Inferior parietal cortex (tissue), 1 donor: ENCODE results near the gene PIK3CD.
"Not testable (repeated sequence)": the region's sequence is repeated elsewhere in the genome, so short reads cannot be mapped to it uniquely, and the experiment has no call there.

Experiments
- DNase-seq: peaks from one replicate; pipeline ENCODE4 v3.0.0-alpha.2; 2016; ENCODE audit errors: extremely low spot score

Gene PIK3CD

DNA sequence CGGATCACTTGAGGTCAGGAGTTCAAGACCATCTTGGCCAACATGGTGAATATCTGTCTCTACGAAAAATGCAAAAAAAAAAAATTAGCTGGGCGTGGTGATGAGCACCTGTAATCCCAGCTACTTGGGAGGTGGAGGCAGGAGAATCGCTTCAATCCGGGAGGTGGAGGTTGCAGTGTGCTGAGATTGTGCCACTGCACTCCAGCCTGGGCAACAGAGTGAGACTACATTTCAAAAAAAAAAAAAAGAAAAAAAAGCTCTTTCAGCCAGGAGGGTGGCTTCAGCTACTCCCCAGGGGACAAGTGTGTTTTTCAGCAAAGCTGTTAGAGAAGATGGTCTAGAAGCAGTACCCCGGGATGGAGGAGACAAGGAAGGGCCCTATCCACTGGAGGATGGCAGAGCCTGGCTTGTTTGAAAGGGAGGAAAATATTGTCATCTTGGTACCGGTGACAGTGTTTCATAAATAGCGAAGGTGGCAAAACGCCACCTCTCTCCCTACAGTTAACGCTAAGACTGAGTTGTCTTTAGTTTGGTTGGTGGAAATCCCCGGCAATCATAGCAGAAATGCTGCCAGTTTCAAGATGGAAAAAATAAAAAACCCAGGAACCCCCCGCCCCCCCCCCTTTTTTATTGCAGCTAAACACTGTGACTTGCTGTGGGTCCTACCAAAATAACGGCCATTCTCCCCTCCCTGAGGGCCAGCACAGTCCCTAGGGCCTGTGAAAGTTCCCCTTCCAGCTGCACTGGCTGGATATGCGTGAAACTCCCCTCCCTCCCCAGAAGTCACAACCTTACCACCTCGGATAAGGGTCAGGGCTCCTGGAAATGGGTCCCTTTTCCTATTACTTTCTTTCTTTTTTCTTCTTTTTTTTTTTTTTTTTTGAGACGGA is 3.5 kb downstream of the PIK3CD start:
- DNase-seq = no peak

GRCh38 chr1:9655836-9656235 is 4.3 kb downstream of the PIK3CD start:
- DNase-seq = no peak

DNA sequence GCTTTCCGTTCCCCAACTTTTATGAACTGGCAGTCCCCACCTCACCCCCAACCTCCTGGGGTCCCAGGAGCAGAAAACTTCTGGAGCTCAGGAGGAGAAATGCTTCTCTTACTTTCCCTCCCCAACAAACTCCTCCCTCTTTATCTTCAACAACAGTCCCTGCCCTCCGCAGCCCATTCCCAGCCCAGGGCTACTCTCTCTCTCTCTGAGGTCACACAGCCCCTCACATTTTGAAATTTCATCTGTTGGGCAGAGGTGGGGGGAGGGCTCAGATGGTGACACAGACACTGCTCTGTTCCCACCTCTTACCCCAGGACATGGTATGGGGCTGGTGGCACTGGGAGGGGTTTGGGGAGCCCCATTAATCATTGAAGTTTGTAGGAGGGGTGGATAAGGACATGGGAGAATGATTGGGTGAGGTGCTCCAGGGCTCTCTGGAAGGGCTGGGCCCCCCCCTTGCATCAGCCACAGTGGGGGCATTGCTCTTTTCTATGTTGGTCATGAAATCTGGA is 6.0 kb downstream of the PIK3CD start:
- DNase-seq = no peak

- no peak for DNase-seq
These were observed 6.7 kb downstream of the PIK3CD start for GRCh38 chr1:9658199-9658598.

- no peak for DNase-seq
These were observed 7.8 kb downstream of the PIK3CD start for GRCh38 chr1:9659328-9659727.

DNA sequence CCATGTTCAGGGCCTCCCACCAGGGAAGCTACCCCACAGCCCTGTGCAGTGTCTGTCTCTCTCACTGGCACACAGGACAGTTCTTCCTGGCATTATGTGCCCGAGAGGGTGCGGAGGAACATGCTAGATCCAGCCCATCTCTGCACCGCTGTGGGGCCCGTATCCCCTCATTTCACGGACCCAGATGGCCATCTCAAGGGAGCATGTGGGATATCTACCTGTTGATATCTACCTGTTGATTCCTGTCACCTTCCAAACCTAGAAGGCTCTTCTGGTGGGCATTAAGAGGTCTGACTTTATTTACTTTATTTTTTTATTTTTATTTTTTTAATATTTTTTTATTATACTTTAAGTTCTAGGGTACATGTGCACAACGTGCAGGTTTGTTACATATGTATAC is 11.7 kb downstream of the PIK3CD start:
- DNase-seq = no peak

DNA sequence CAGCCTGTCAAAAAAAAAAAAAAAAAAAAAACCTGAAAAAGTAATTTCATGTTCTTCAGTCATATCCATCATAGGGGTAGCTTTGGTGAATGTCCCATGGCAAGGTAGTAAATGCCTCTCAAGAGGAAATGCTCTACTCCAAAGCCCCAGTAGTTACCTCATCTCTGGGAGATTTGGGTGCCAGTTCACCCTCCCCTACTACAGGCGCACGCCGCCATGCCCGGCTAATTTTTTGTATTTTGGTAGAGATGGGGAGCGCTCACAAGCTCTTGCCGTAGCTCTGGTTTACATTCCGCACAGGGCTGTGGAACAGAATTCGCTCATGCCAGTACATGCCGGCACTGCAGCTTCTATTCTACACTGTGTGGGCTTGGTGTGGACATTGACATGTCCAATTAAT is 13.7 kb downstream of the PIK3CD start:
- DNase-seq = no peak

DNA sequence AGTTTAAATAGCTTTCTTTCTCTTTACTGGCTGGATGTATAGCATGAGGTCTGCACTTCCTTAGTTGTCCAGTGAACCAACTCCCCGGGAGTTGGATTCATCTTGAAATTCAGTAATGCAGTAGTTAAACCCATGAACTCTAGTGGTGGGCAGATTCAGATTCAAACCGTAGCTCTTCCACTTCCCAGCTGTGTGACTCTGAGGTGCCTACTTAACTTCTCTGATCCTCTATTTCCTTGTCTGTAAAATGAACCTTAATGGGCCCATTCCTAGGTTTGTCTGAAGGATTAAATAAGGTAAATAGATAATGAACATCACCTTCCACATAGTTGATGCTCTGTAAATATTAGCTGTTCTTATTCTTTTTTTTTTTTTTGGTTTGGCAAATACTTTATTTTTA is 16.5 kb downstream of the PIK3CD start:
- no peak for DNase-seq

GRCh38 chr1:9670085-9670484 is 18.6 kb downstream of the PIK3CD start:
- no peak for DNase-seq

- no peak for DNase-seq
These were observed 20.0 kb downstream of the PIK3CD start for GRCh38 chr1:9671377-9672140.

GRCh38 chr1:9672444-9672843 is 20.9 kb downstream of the PIK3CD start:
- DNase-seq = no peak

- no peak for DNase-seq
These were observed 23.9 kb downstream of the PIK3CD start for GRCh38 chr1:9675393-9675792.

- not testable (repeated sequence) for DNase-seq
These were observed 24.6 kb downstream of the PIK3CD start for GRCh38 chr1:9676128-9676527.

GRCh38 chr1:9676815-9677393 is 25.4 kb downstream of the PIK3CD start:
- DNase-seq = no peak

DNA sequence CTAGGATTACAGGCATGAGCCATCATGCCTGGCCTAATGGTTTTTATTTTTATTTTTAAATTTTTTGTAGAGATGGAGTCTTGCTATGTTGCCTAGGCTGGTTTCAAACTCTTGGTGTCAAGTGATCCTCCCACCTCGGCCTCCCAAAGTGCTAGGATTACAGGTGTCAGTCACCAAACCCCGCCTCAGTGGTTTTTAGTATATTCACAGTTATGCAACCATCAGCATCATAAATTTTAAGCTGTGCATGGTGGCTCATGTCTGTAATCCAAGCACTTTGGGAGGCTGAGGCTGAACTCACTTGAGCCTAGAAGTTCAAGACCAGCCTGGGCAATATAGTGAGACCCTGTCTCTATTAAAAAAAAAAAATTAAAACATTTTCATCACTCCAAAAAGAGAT is 28.6 kb downstream of the PIK3CD start:
- DNase-seq = no peak

GRCh38 chr1:9680828-9681227 is 29.3 kb downstream of the PIK3CD start:
- no peak for DNase-seq

DNA sequence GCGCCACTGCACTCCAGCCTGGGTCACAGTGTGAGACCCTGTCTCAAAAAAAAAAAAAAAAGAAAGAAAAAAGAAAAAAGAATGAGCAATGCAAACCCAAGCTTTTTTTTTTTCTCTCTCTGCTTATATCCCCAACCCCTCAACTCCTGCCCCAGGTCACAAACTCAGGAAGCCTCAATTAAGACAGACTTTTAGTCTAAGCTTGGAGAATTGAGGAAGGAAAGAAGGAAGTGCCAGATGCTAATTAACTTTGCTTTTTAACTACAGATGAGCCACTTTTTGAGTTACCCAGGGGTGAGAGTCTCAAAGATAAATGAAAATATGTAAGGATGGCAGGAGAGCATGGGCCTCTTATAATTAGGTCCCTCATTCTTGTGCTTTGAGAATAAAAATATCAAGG is 33.3 kb downstream of the PIK3CD start:
- no peak for DNase-seq

- no peak for DNase-seq
These were observed 35.8 kb downstream of the PIK3CD start for GRCh38 chr1:9687120-9687873.

- DNase-seq = no peak
These were observed 36.5 kb downstream of the PIK3CD start for GRCh38 chr1:9687874-9688582.

DNA sequence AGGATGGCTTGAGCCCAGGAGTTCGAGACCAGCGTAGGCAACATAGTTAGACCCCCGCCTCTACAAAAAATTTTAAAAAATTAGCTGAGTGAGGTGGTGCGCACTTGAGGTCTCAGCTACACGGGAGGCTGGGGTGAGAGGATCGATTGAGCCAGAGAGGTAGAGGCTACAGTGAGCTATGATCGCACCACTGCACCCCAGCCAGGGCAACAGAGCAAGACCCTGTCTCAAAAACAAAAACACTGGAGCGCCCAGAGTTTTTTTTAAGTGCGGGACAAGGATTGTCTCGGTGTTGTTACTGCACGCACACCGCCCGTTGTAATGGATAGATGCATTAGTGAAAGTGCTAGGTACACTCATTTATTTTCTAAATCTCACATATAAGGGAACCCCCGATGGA is 37.1 kb downstream of the PIK3CD start:
- DNase-seq = no peak
